Liver (tissue), 9 donors: ENCODE data around the gene MOGAT2. TPM values are rescaled to one million over a fixed set of nuclear protein-coding genes. Genes with fewer than 3 reads are reported as not detected.

ENCODE experiments used
- DNase-seq: peaks from one replicate; pipeline ENCODE4 v3.0.0-alpha.2; 2017; ENCODE audit warnings: low spot score
- H3K27ac ChIP-seq, 2 donors: one replicate each; pipeline ENCODE4 v1.7.0; 2013; ENCODE audit warnings: inconsistent platforms in 2 of 2, low read length in 2 of 2, control low read depth in 1 of 2, low read depth in 1 of 2, mild to moderate bottlenecking in 1 of 2
- H3K27me3 ChIP-seq, 4 donors: one replicate each; pipeline versions ENCODE4 v1.6.1 to v1.7.0; 2013; ENCODE audit warnings: low read length in 3 of 4, inconsistent platforms in 1 of 4, mild to moderate bottlenecking in 1 of 4, moderate library complexity in 1 of 4; ENCODE audit not compliant: control insufficient read depth in 4 of 4, insufficient read depth in 4 of 4
- H3K36me3 ChIP-seq, 4 donors: one replicate each; pipeline versions ENCODE4 v1.6.1 to v1.7.0; 2013; ENCODE audit warnings: low read length in 3 of 4, mild to moderate bottlenecking in 3 of 4, low read depth in 1 of 4, moderate library complexity in 1 of 4; ENCODE audit not compliant: control insufficient read depth in 4 of 4, insufficient read depth in 3 of 4
- H3K4me1 ChIP-seq, 4 donors: one replicate each; pipeline versions ENCODE4 v1.6.1 to v1.7.0; 2013; ENCODE audit warnings: low read length in 3 of 4, mild to moderate bottlenecking in 3 of 4, moderate library complexity in 1 of 4; ENCODE audit not compliant: control insufficient read depth in 4 of 4, insufficient read depth in 4 of 4
- H3K4me3 ChIP-seq, 3 donors: one replicate each; pipeline versions ENCODE4 v1.6.1 to v1.7.0; 2013; ENCODE audit warnings: low read length in 3 of 3, control low read depth in 1 of 3, low read depth in 1 of 3, mild to moderate bottlenecking in 1 of 3
- H3K9ac ChIP-seq, 2 donors: one replicate each; pipeline ENCODE4 v1.7.0; 2013; ENCODE audit warnings: low read length in 2 of 2, mild to moderate bottlenecking in 2 of 2, moderate library complexity in 2 of 2, control low read depth in 1 of 2, low read depth in 1 of 2
- H3K9me3 ChIP-seq, 4 donors: one replicate each; pipeline versions ENCODE4 v1.6.1 to v1.7.0; 2013; ENCODE audit warnings: low read length in 3 of 4; ENCODE audit not compliant: control insufficient read depth in 4 of 4
- ATF3 ChIP-seq: IDR thresholded peaks from 2 replicates; pipeline ENCODE4 v1.6.1; 2016; ENCODE audit warnings: antibody characterized with exemption
- EGR1 ChIP-seq, 2 donors: IDR thresholded peaks; 2 replicates each; pipeline ENCODE4 v1.6.1; 2016 to 2018; ENCODE audit warnings: antibody characterized with exemption in 2 of 2, low read depth in 2 of 2
- FOXA1 ChIP-seq: IDR thresholded peaks from 2 replicates; pipeline ENCODE4 v1.6.1; 2016; ENCODE audit warnings: antibody characterized with exemption
- FOXA2 ChIP-seq: IDR thresholded peaks from 2 replicates; pipeline ENCODE4 v1.6.1; 2016; ENCODE audit warnings: antibody characterized with exemption
- GABPA ChIP-seq, 2 donors: IDR thresholded peaks in 1 of 2; conservative IDR thresholded peaks in 1 of 2; 2 replicates each; pipeline ENCODE4 v1.6.1; 2016; ENCODE audit warnings: antibody characterized with exemption in 2 of 2, mild to moderate bottlenecking in 1 of 2, moderate library complexity in 1 of 2
- HNF4A ChIP-seq, 2 donors: conservative IDR thresholded peaks; 2 replicates each; pipeline ENCODE4 v1.6.1; 2016; ENCODE audit warnings: antibody characterized with exemption in 2 of 2, mild to moderate bottlenecking in 2 of 2
- HNF4G ChIP-seq: IDR thresholded peaks from 2 replicates; pipeline ENCODE4 v1.6.1; 2016; ENCODE audit warnings: antibody characterized with exemption
- JUND ChIP-seq, 2 donors: IDR thresholded peaks; 2 replicates each; pipeline ENCODE4 v1.6.1; 2016; ENCODE audit warnings: antibody characterized with exemption in 2 of 2
- MAX ChIP-seq: IDR thresholded peaks from 2 replicates; pipeline ENCODE4 v1.6.1; 2016; ENCODE audit warnings: antibody characterized with exemption
- NR2F2 ChIP-seq: IDR thresholded peaks from 2 replicates; pipeline ENCODE4 v1.6.1; 2016; ENCODE audit warnings: antibody characterized with exemption
- REST ChIP-seq: IDR thresholded peaks from 2 replicates; pipeline ENCODE4 v1.6.1; 2016; ENCODE audit warnings: antibody characterized with exemption, mild to moderate bottlenecking
- RXRA ChIP-seq, 2 donors: IDR thresholded peaks; 2 replicates each; pipeline ENCODE4 v1.6.1; 2017 to 2018; ENCODE audit warnings: antibody characterized with exemption in 2 of 2, mild to moderate bottlenecking in 1 of 2
- SP1 ChIP-seq: IDR thresholded peaks from 2 replicates; pipeline ENCODE4 v1.6.1; 2018; ENCODE audit warnings: antibody characterized with exemption, mild to moderate bottlenecking
- TAF1 ChIP-seq: conservative IDR thresholded peaks from 2 replicates; pipeline ENCODE4 v1.6.1; 2016; ENCODE audit warnings: antibody characterized with exemption, mild to moderate bottlenecking
- YY1 ChIP-seq: IDR thresholded peaks from 2 replicates; pipeline ENCODE4 v1.6.1; 2016; ENCODE audit warnings: antibody characterized with exemption, mild to moderate bottlenecking
- WGBS: extraction: QIAGEN DNeasy Blood & Tissue Kit; methylation state at CpG from one replicate; pipeline ENCODE4 v1.1.7; 2013; 5-methylcytosine and 5-hydroxymethylcytosine counted together
- polyA plus RNA-seq, 2 donors: library from polyadenylated mRNA; stranded (reverse) in 1 of 2; unstranded in 1 of 2; fragments of 200-250 nt in 1 of 2; fragments of >200 nt in 1 of 2; fragmentation: Nextera tagmentation in 1 of 2; extraction: Ambion mirVana in 1 of 2; gene quantifications; one replicate each; pipeline versions ENCODE4 v1.2.1 to v1.2.3, GENCODE V29; 2013 to 2015
- total RNA-seq, 2 donors: library from RNA; depleted of rRNA; stranded (reverse); fragments of >200 nt; gene quantifications; one replicate each; pipeline ENCODE4 v1.2.3, GENCODE V29; 2014
- TF ChIP-seq, protein P1 (sequence below): fragments of 150-350 bp; IDR thresholded peaks from 2 replicates; pipeline ENCODE4 v1.5.1; 2017; ENCODE audit warnings: improper control_type of control experiment, low read depth, low read length; ENCODE audit not compliant: missing input control
- TF ChIP-seq, protein P2 (sequence below): IDR thresholded peaks from 2 replicates; pipeline ENCODE4 v1.6.1; 2016; ENCODE audit warnings: antibody characterized with exemption
- donor health status: healthy.
- donor health status: healthy.
- donor health status: healthy.
- donor health status: healthy.
- donor health status: healthy.

Gene MOGAT2
- total and polyA plus RNA-seq, 4 donors = 1.0 to 92.4 (median 37.6) TPM

- WGBS = 58% methylated on average over 2 of the region's 2 CpGs
- peaks cover 12 to 47% (median 41%) of the 10 kb centered on the region in 4 donors for H3K4me1 ChIP-seq
- H3K27me3 ChIP-seq = no peaks in the 10 kb centered on the region
- H3K27ac ChIP-seq = no peak overlapping the region
- no peaks in the 10 kb centered on the region for H3K9me3 ChIP-seq
- no peak for DNase-seq
- no peak for TF ChIP-seq NR2F2
- TF ChIP-seq JUND (IDR thresholded peaks at IDR 0.05) = no peak
- TF ChIP-seq HNF4G = no peak
- peak; percentile 41 to 65 for TF ChIP-seq HNF4A (conservative IDR thresholded peaks at IDR 0.05)
- no peak for TF ChIP-seq SP1
- peak; percentile 30 to 61 for TF ChIP-seq RXRA (IDR thresholded peaks at IDR 0.05)
- TF ChIP-seq FOXA2 = peak; percentile 19
- TF ChIP-seq ATF3 = no peak
- no peak for TF ChIP-seq GABPA (IDR thresholded peaks at IDR 0.05 in 1 of 2, conservative IDR thresholded peaks at IDR 0.05 in 1 of 2)
- TF ChIP-seq YY1 = peak; percentile 42
- TF ChIP-seq EGR1 (IDR thresholded peaks at IDR 0.05; ENCODE audit: low read depth in 2 of 2) = no peak
- TF ChIP-seq MAX = no peak
- no peak for TF ChIP-seq TAF1
- TF ChIP-seq, protein P1, sequence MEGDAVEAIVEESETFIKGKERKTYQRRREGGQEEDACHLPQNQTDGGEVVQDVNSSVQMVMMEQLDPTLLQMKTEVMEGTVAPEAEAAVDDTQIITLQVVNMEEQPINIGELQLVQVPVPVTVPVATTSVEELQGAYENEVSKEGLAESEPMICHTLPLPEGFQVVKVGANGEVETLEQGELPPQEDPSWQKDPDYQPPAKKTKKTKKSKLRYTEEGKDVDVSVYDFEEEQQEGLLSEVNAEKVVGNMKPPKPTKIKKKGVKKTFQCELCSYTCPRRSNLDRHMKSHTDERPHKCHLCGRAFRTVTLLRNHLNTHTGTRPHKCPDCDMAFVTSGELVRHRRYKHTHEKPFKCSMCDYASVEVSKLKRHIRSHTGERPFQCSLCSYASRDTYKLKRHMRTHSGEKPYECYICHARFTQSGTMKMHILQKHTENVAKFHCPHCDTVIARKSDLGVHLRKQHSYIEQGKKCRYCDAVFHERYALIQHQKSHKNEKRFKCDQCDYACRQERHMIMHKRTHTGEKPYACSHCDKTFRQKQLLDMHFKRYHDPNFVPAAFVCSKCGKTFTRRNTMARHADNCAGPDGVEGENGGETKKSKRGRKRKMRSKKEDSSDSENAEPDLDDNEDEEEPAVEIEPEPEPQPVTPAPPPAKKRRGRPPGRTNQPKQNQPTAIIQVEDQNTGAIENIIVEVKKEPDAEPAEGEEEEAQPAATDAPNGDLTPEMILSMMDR = no peak
- TF ChIP-seq, protein P2, sequence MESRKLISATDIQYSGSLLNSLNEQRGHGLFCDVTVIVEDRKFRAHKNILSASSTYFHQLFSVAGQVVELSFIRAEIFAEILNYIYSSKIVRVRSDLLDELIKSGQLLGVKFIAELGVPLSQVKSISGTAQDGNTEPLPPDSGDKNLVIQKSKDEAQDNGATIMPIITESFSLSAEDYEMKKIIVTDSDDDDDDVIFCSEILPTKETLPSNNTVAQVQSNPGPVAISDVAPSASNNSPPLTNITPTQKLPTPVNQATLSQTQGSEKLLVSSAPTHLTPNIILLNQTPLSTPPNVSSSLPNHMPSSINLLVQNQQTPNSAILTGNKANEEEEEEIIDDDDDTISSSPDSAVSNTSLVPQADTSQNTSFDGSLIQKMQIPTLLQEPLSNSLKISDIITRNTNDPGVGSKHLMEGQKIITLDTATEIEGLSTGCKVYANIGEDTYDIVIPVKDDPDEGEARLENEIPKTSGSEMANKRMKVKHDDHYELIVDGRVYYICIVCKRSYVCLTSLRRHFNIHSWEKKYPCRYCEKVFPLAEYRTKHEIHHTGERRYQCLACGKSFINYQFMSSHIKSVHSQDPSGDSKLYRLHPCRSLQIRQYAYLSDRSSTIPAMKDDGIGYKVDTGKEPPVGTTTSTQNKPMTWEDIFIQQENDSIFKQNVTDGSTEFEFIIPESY = peak; percentile 16
- no peaks in the 10 kb centered on the region for H3K36me3 ChIP-seq
- H3K4me3 ChIP-seq = no peak overlapping the region
- H3K9ac ChIP-seq = no peak overlapping the region
Measured at GRCh38 chr11:75757651-75758050, 40.0 kb downstream of the MOGAT2 start.

DNA sequence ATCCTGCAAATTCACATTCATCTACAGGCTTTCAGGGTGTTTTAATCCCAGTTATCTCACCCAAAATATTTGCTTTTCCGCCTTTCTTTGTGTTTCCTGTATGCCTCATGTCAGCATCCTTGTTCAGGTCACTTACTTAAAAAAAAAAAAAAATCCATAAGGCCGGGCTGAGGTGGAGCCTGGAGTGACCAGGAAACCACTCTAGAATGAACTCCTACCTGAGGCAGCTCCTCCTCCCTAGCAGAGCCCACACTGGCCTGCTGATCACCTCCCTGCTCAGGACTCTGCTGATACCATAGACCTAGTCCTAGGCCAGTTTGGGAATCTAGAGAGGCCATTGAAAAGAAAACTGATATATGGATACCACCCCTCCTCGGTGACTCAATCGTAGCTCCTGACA, 42.2 kb downstream of the MOGAT2 start:
- Histone ChIP-seq H3K27me3 (no peaks in the 10 kb centered on the region), H3K9me3 (no peaks in the 10 kb centered on the region), H3K9ac (no peak overlapping the region), H3K4me3 (no peak overlapping the region), H3K36me3 (no peaks in the 10 kb centered on the region), H3K27ac (no peak overlapping the region), H3K4me1 (peaks cover 16 to 60% (median 48%) of the 10 kb centered on the region in 4 donors)
- 77% methylated on average over 4 of the region's 4 CpGs for WGBS
- no peak for DNase-seq
- TF ChIP-seq FOXA2 (no peak), REST (no peak), RXRA (IDR thresholded peaks at IDR 0.05) (no peak), MAX (no peak), YY1 (no peak), SP1 (no peak), JUND (IDR thresholded peaks at IDR 0.05) (no peak), HNF4A (conservative IDR thresholded peaks at IDR 0.05) (no peak), HNF4G (no peak), NR2F2 (no peak), FOXA1 (no peak), ATF3 (no peak), TAF1 (no peak), GABPA (IDR thresholded peaks at IDR 0.05 in 1 of 2, conservative IDR thresholded peaks at IDR 0.05 in 1 of 2) (no peak), EGR1 (IDR thresholded peaks at IDR 0.05; ENCODE audit: low read depth in 2 of 2) (no peak)
- TF ChIP-seq, protein P1 = no peak
- TF ChIP-seq, protein P2 = no peak
